ENCODE data around the gene HHIPL1.

- TF ChIP-seq CTCF (conservative IDR thresholded peaks at IDR 0.05 in 1 of 2, IDR thresholded peaks at IDR 0.05 in 1 of 2; ENCODE audit: extremely low read depth in 1 of 2, insufficient read depth in 1 of 2, low read depth in 1 of 2, low read length in 2 of 2) = no peak
- no peak for TF ChIP-seq EZH2 (IDR thresholded peaks at IDR 0.05; ENCODE audit: borderline replicate concordance, low read length)
Measured at GRCh38 chr14:99671235-99672224, 26.6 kb downstream of the HHIPL1 start.
